A549 (cell line): ENCODE measurements around the gene SGTA. TPM values are rescaled to one million over a fixed set of nuclear protein-coding genes. Genes with fewer than 3 reads are reported as not detected.

Experiments used
- CEBPB ChIP-seq, 2 experiments: fragments of >200 bp in 1 of 2; sonication (Bioruptor Twin) in 1 of 2; formaldehyde crosslinking in 1 of 2; IDR thresholded peaks; 2 replicates each; pipeline ENCODE4 v1.6.1; 2012 to 2016
- CHD2 ChIP-seq: fragments of 150-350 bp; IDR thresholded peaks from 2 replicates; pipeline ENCODE4 v1.6.1; 2014; ENCODE audit warnings: low read length; ENCODE audit not compliant: partially characterized antibody
- CHD4 ChIP-seq: fragments of 200-600 bp; sonication (generic); IDR thresholded peaks from 2 replicates; pipeline ENCODE4 v1.6.1; 2016; ENCODE audit warnings: antibody characterized with exemption, mild to moderate bottlenecking, borderline replicate concordance
- ESRRA ChIP-seq: fragments of 150-350 bp; IDR thresholded peaks from 2 replicates; pipeline ENCODE4 v1.6.1; 2014; ENCODE audit warnings: mild to moderate bottlenecking, low read length, borderline replicate concordance
- FOXS1 ChIP-seq: fragments of 250-450 bp; sonication (Bioruptor Pico); IDR thresholded peaks from 2 replicates; pipeline ENCODE4 v1.5.0; 2020; ENCODE audit warnings: mild to moderate bottlenecking, moderate library complexity
- HDAC2 ChIP-seq: fragments of 200-600 bp; sonication (generic); IDR thresholded peaks from 2 replicates; pipeline ENCODE4 v1.6.1; 2016
- HES2 ChIP-seq: fragments of >200 bp; sonication (Bioruptor Twin); formaldehyde crosslinking; IDR thresholded peaks from 2 replicates; pipeline ENCODE4 v1.6.1; 2016
- HOXA7 ChIP-seq: fragments of 250-450 bp; sonication (Bioruptor Pico); IDR thresholded peaks from 2 replicates; pipeline ENCODE4 v1.5.0; 2020; ENCODE audit warnings: mild to moderate bottlenecking, moderate library complexity
- HOXB5 ChIP-seq: fragments of 250-450 bp; sonication (Bioruptor Pico); IDR thresholded peaks from 2 replicates; pipeline ENCODE4 v1.5.0; 2020; ENCODE audit warnings: mild to moderate bottlenecking, moderate library complexity
- JUNB ChIP-seq: fragments of >200 bp; sonication (Bioruptor Twin); formaldehyde crosslinking; IDR thresholded peaks from 2 replicates; pipeline ENCODE4 v1.6.1; 2016
- KDM1A ChIP-seq: fragments of 200-600 bp; sonication (generic); IDR thresholded peaks from 2 replicates; pipeline ENCODE4 v1.6.1; 2016; ENCODE audit warnings: low read depth, mild to moderate bottlenecking
- KDM5A ChIP-seq: fragments of 200-600 bp; sonication (generic); IDR thresholded peaks from 2 replicates; pipeline ENCODE4 v1.6.1; 2016; ENCODE audit warnings: antibody characterized with exemption, mild to moderate bottlenecking
- MAFK ChIP-seq: fragments of 450-650 bp; IDR thresholded peaks from 2 replicates; pipeline ENCODE4 v1.6.1; 2014; ENCODE audit not compliant: partially characterized antibody
- NFE2L2 ChIP-seq: fragments of 150-350 bp; conservative IDR thresholded peaks from 2 replicates; pipeline ENCODE4 v1.6.1; 2014; ENCODE audit warnings: low read length
- NR3C1 ChIP-seq: fragments of >200 bp; sonication (Bioruptor Twin); formaldehyde crosslinking; IDR thresholded peaks from 3 replicates; pipeline ENCODE4 v1.6.1; 2017
- PBX3 ChIP-seq: IDR thresholded peaks from 2 replicates; pipeline ENCODE4 v1.6.1; 2012
- POLR2A ChIP-seq: IDR thresholded peaks from 2 replicates; pipeline ENCODE4 v1.6.1; 2012; ENCODE audit warnings: mild to moderate bottlenecking, low read length
- POLR2AphosphoS2 ChIP-seq: conservative IDR thresholded peaks from 2 replicates; pipeline ENCODE4 v1.6.1; 2012; ENCODE audit warnings: low read length, improper control_type of control experiment, inconsistent platforms
- RAD21 ChIP-seq, 2 experiments: fragments of >200 bp in 1 of 2; sonication (Bioruptor Twin) in 1 of 2; formaldehyde crosslinking in 1 of 2; IDR thresholded peaks in 1 of 2; conservative IDR thresholded peaks in 1 of 2; 2 replicates in 1 of 2; 3 replicates in 1 of 2; pipeline ENCODE4 v1.6.1; 2012 to 2018; ENCODE audit warnings: inconsistent platforms in 1 of 2
- RCOR1 ChIP-seq: fragments of 150-350 bp; IDR thresholded peaks from 2 replicates; pipeline ENCODE4 v1.6.1; 2014; ENCODE audit warnings: antibody characterized with exemption, low read length, low read depth
- RFX5 ChIP-seq: fragments of 450-650 bp; IDR thresholded peaks from 2 replicates; pipeline ENCODE4 v1.7.1; 2014; ENCODE audit warnings: antibody characterized with exemption, mild to moderate bottlenecking, moderate library complexity
- SMC3 ChIP-seq: fragments of >200 bp; sonication (Bioruptor Twin); formaldehyde crosslinking; IDR thresholded peaks from 3 replicates; pipeline ENCODE4 v1.6.1; 2018; ENCODE audit warnings: inconsistent platforms
- TFCP2L1 ChIP-seq: fragments of 250-450 bp; sonication (Bioruptor Pico); IDR thresholded peaks from 2 replicates; pipeline ENCODE4 v1.5.0; 2021; ENCODE audit warnings: mild to moderate bottlenecking
- TP53 ChIP-seq: fragments of 250-450 bp; sonication (Bioruptor Pico); IDR thresholded peaks from 2 replicates; pipeline ENCODE4 v1.5.0; 2021; ENCODE audit warnings: mild to moderate bottlenecking, moderate library complexity
- USF2 ChIP-seq: fragments of 450-650 bp; IDR thresholded peaks from 2 replicates; pipeline ENCODE4 v1.6.1; 2014; ENCODE audit warnings: antibody characterized with exemption
- ZNF302 ChIP-seq: fragments of 250-450 bp; sonication (Bioruptor Pico); IDR thresholded peaks from 2 replicates; pipeline ENCODE4 v1.9.0; 2021; ENCODE audit warnings: inconsistent platforms, mild to moderate bottlenecking, moderate library complexity
- polyA plus RNA-seq, 4 experiments: library from polyadenylated mRNA; depleted of rRNA in 3 of 4; stranded (reverse); fragments of >200 nt; fragmentation: RNase III in 1 of 4; extraction: RNeasy Plus Mini Kit Qiagen cat#74134 plus additional on column Dnase treatment in 1 of 4; gene quantifications; 2 replicates in 3 of 4; 3 replicates in 1 of 4; pipeline ENCODE4 v1.2.3, GENCODE V29; 2011 to 2017
- TF ChIP-seq, protein P1 (sequence below): IDR thresholded peaks from 2 replicates; pipeline ENCODE4 v1.6.1; 2012; ENCODE audit warnings: low read depth, borderline replicate concordance
- TF ChIP-seq, protein P2 (sequence below): fragments of 200-600 bp; sonication (generic); IDR thresholded peaks from 2 replicates; pipeline ENCODE4 v1.6.1; 2016; ENCODE audit warnings: antibody characterized with exemption, mild to moderate bottlenecking, moderate library complexity
- TF ChIP-seq, protein P3 (sequence below): IDR thresholded peaks from 2 replicates; pipeline ENCODE4 v1.6.1; 2012
- TF ChIP-seq, protein P4 (sequence below): fragments of 150-350 bp; IDR thresholded peaks from 2 replicates; pipeline ENCODE4 v1.6.1; 2014; ENCODE audit warnings: low read depth, mild to moderate bottlenecking, low read length
- TF ChIP-seq, protein P5 (sequence below): fragments of 250-450 bp; sonication (Bioruptor Pico); IDR thresholded peaks from 2 replicates; pipeline ENCODE4 v1.5.0; 2021; ENCODE audit warnings: mild to moderate bottlenecking, moderate library complexity, borderline replicate concordance

Gene SGTA
- polyA plus RNA-seq, 2 of the 4 experiments (the other 2 are of a cell fraction), result 39.1 to 48.0 TPM

GRCh38 chr19:2739602-2740313 is 43.3 kb downstream of the SGTA start, which contains the start of gene SLC39A3 (continued):
- TF ChIP-seq RFX5 (no peak), HOXB5 (CRISPR knock-in tag) (peak; percentile 90), NFE2L2 (no peak), PBX3 (peak; percentile 96), RCOR1 (no peak), NR3C1 (no peak), CEBPB (IDR thresholded peaks at IDR 0.05) (no peak), ESRRA (no peak), ZNF302 (CRISPR knock-in tag) (0 out of 2 replicates have a peak, but pooled peaks have one; percentile 45), TFCP2L1 (CRISPR knock-in tag) (0 out of 2 replicates have a peak, but pooled peaks have one; percentile 24), MAFK (no peak), CHD2 (no peak), CHD4 (no peak), HES2 (no peak), SMC3 (no peak), KDM1A (no peak), TP53 (peak; percentile 57; the same call in 1 of the 2 replicates), HOXA7 (CRISPR knock-in tag) (no peak), RAD21 (conservative IDR thresholded peaks at IDR 0.05 in 1 of 2, IDR thresholded peaks at IDR 0.05 in 1 of 2) (no peak), POLR2A (peak; percentile 48), JUNB (no peak), USF2 (no peak), POLR2AphosphoS2 (no peak), HDAC2 (peak; percentile 37; the same call in 1 of the 2 replicates), KDM5A (0 out of 2 replicates have a peak, but pooled peaks have one; percentile 27), FOXS1 (CRISPR knock-in tag) (peak; percentile 95)
- TF ChIP-seq, protein P1, sequence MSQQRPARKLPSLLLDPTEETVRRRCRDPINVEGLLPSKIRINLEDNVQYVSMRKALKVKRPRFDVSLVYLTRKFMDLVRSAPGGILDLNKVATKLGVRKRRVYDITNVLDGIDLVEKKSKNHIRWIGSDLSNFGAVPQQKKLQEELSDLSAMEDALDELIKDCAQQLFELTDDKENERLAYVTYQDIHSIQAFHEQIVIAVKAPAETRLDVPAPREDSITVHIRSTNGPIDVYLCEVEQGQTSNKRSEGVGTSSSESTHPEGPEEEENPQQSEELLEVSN, result no peak
- TF ChIP-seq, protein P2, sequence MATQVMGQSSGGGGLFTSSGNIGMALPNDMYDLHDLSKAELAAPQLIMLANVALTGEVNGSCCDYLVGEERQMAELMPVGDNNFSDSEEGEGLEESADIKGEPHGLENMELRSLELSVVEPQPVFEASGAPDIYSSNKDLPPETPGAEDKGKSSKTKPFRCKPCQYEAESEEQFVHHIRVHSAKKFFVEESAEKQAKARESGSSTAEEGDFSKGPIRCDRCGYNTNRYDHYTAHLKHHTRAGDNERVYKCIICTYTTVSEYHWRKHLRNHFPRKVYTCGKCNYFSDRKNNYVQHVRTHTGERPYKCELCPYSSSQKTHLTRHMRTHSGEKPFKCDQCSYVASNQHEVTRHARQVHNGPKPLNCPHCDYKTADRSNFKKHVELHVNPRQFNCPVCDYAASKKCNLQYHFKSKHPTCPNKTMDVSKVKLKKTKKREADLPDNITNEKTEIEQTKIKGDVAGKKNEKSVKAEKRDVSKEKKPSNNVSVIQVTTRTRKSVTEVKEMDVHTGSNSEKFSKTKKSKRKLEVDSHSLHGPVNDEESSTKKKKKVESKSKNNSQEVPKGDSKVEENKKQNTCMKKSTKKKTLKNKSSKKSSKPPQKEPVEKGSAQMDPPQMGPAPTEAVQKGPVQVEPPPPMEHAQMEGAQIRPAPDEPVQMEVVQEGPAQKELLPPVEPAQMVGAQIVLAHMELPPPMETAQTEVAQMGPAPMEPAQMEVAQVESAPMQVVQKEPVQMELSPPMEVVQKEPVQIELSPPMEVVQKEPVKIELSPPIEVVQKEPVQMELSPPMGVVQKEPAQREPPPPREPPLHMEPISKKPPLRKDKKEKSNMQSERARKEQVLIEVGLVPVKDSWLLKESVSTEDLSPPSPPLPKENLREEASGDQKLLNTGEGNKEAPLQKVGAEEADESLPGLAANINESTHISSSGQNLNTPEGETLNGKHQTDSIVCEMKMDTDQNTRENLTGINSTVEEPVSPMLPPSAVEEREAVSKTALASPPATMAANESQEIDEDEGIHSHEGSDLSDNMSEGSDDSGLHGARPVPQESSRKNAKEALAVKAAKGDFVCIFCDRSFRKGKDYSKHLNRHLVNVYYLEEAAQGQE, result peak; percentile 98
- TF ChIP-seq, protein P3, sequence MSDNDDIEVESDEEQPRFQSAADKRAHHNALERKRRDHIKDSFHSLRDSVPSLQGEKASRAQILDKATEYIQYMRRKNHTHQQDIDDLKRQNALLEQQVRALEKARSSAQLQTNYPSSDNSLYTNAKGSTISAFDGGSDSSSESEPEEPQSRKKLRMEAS, result peak; percentile 58; the same call in 1 of the 2 replicates
- TF ChIP-seq, protein P4, sequence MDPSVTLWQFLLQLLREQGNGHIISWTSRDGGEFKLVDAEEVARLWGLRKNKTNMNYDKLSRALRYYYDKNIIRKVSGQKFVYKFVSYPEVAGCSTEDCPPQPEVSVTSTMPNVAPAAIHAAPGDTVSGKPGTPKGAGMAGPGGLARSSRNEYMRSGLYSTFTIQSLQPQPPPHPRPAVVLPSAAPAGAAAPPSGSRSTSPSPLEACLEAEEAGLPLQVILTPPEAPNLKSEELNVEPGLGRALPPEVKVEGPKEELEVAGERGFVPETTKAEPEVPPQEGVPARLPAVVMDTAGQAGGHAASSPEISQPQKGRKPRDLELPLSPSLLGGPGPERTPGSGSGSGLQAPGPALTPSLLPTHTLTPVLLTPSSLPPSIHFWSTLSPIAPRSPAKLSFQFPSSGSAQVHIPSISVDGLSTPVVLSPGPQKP, result no peak
- TF ChIP-seq, protein P5, sequence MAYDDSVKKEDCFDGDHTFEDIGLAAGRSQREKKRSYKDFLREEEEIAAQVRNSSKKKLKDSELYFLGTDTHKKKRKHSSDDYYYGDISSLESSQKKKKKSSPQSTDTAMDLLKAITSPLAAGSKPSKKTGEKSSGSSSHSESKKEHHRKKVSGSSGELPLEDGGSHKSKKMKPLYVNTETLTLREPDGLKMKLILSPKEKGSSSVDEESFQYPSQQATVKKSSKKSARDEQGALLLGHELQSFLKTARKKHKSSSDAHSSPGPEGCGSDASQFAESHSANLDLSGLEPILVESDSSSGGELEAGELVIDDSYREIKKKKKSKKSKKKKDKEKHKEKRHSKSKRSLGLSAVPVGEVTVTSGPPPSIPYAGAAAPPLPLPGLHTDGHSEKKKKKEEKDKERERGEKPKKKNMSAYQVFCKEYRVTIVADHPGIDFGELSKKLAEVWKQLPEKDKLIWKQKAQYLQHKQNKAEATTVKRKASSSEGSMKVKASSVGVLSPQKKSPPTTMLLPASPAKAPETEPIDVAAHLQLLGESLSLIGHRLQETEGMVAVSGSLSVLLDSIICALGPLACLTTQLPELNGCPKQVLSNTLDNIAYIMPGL (CRISPR knock-in tag), result no peak
- TF ChIP-seq, all 56 proteins: peak for 22
